NCI-H82 treated with DMSO at 0.1 percent for 48 hours (cell line): ENCODE results near the gene UBR4.
"Not testable (repeated sequence)": the region's sequence is repeated elsewhere in the genome, so short reads cannot be mapped to it uniquely, and the experiment has no call there.

Experiments
- DNase-seq: peaks from one replicate; lab custom pipeline; 2025; ENCODE audit not compliant: unreplicated experiment; lab: John Stamatoyannopoulos, UW

Gene UBR4

DNA sequence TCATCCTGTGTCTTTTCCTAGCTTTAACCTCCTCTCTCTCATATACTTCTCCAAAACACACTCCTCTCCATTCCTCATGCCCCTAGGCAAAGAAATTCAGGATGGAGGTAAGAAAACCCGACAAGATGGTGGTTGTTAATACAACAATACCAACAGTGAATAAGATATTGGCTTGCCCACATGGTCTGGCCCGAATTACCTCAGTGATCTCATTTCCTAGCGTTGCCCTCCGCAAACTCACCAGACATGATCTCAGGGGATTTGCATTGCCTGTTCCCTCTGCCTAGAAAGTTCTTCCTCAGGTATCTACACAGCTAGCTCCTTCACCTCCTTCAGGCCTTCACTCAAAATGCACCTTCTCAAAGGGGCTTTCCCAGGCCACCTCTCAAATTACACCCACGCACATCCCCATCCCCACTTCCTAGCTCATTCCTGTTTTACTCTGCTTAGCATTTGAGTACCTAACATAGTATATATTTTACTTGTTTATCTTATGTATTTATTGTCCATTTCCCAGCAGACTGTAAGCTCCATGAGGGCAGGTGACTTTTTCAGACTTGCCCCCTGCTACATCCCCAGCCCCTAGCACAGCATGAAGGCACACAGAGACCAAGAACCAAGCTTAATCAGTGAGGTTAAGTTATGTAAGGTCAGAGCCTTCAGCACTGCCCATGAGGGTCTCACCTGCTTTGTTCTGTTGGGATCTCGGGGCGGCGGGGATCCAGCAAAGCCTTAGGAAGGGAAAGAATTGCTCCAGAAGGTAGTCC, 10.2 kb upstream of the UBR4 start:
- DNase-seq = no peak

DNA sequence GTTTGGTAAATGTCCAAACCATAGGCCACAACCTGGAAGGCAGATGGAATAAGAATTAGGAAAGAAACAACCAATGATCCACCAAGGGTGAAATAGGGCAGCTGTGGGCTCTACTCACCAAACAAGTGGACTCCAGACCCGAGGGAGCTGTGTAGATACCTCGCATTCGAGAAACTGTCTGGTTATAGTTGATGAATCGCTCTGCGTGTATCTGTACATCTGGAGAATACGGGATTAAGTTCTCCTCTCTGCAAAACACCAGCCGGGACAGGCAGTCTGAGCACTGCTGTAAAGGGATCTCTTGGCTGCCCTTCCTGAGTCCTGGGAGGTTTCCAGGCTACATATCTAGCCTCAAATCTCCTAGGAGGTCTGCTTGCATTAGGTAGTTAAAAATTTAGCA, 9.4 kb upstream of the UBR4 start:
- no peak for DNase-seq

- DNase-seq = not testable (repeated sequence)
These were observed 6.5 kb upstream of the UBR4 start for GRCh38 chr1:19216585-19216984.

DNA sequence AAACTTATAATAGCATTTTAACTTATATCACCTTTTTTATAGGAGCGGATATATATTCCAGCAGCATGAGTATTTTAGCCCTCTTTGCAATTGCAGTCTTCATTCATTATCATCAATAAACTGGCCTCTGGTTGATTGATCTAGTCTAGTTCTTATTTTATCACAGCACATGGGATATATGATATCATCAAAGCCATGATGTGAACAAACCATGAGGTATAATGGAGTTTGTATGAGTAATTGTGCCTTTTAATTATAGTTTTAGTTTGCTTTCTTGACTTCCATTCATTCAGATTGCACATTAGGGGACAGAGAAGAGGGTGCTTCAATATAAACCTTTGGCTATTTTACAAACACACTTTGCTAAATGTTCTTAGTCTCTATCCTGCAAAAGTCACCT, 3.5 kb upstream of the UBR4 start:
- no peak for DNase-seq

GRCh38 chr1:19212167-19212566, 2.1 kb upstream of the UBR4 start:
- DNase-seq = no peak

DNA sequence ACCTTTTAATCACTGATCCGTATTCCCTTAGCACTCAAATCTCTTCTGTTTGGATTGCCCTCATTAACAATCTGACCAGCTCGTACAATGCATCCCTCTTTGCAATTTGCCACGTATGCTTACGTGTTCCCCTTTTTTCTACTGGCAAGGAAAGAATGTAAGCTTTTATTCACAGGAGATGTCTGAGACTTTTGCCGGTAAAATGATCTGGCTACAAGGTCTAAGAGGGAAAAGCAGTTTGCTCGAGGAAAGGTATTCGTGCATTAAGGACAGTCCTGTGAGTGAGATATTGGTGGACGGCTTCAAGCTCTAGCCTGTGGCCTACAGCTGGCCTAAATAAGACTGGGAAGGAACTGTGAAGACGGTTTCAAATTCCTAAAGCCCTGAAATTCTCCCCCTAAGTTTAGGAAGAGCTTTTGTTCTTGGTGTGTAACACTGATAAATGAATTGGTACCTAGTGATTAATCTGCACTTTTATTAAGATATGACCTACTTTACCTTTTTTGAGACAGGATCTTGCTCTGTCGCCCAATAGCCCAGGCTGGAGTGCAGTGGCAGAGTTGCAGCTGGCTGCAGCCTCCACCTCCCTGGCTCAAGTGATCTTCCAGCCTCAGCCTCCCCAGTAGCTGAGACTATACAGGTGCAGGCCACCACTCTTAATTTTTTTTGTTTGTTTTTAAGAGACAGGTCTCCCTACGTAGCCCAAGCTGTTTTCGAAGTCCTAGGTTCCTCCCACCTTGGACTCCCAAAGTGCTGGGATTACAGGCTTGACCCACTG, 895 bp upstream of the UBR4 start:
- peak; percentile 51 for DNase-seq

- no peak for DNase-seq
These were observed 552 bp downstream of the UBR4 start for GRCh38 chr1:19209439-19209989.

GRCh38 chr1:19208710-19209438, 1.2 kb downstream of the UBR4 start:
- no peak for DNase-seq

- DNase-seq = no peak
These were observed 3.1 kb downstream of the UBR4 start for GRCh38 chr1:19206947-19207346.

- no peak for DNase-seq
These were observed 4.2 kb downstream of the UBR4 start for GRCh38 chr1:19205845-19206244.

DNA sequence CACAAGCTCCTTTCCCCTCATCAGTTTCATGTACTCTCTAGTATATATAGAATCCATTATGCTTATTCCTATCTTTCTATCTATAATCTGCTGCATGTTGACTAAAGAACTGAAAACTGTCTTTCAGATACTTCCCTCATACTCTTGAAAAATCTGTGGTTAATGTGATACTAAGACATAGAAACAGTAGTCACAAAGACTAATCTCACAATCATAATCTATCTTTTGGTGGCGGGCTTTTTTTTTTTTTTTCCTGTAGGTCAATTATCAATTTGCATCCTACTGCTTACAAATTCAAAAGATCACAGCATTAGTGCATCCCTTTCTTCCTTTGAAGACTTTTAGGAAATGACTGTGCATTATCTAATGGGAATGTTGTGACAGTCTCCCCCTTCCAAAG, 4.7 kb downstream of the UBR4 start:
- no peak for DNase-seq

DNA sequence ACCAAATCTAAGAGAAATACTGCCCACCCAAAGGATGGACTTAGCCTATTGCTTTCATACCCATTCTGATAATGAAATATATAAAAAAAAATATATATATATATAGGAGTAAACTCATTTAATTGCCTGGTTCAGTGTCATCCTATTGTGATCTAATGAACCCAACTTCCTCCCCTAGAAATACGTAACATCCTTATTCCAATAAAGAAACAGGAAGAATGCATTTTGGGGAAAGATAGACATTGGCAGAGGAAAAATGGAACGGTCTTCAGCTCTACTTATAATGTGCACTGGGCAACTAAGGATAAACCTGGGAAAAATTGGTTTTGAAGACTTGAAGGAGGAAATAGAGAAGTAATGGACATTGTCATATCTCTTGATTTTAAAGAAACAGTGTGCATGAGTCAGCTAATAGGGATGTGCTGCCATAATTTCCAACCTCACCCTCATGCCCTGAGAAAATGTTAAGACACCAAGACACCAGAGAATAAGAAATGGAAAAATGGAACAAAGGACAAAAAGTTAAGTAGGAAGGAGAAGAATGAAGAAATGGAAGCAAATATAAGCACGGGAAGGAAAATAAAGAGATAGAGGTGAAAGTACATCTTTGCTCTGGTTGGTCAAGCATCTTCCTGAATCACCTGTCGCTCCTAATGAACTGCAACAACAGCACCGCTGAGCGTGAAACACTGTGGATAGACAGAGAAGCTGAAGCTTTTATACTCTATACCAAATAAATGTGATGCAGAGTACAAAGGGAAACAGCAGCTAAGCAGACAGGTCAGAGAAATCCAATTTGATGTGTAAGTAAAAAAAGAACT, 5.4 kb downstream of the UBR4 start:
- no peak for DNase-seq

DNA sequence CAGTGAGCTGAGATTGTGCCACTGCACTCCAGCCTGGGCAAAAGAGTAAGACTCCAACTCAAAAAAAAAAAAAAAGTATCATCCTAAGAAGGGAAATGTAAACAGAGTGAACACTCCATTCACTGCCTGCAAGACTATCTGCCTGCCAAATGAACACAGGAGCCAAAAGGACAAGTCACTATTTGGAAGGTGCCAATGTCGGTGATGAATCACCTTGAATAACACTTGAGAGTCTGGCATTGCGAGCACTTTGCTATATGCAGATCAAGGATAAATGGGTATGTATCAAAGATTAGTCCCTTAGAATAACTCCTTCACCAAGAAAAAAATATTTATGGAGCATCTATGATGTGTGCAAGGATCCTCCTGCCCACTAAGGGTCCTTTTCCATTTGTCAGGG, 6.6 kb downstream of the UBR4 start:
- no peak for DNase-seq

DNA sequence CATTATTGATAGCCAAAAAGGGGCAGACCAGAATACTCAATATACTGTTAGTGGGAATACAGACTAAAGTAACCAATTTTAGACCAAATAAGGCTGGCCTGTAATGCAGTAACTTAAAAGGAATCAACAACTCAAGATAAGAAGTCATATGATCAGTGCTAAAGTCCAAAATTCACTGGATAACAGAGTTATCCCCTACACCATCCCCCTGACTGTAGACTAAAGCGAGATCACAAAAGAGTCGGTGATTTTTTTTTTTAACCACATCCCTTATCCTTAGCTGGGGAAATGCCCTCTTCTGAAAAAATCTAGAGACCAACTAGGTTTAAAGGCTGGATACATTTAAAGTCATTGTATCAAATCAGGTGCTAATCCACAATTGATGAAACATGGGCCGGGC, 7.7 kb downstream of the UBR4 start:
- DNase-seq = no peak

GRCh38 chr1:19199969-19200604, 10.0 kb downstream of the UBR4 start:
- no peak for DNase-seq

DNA sequence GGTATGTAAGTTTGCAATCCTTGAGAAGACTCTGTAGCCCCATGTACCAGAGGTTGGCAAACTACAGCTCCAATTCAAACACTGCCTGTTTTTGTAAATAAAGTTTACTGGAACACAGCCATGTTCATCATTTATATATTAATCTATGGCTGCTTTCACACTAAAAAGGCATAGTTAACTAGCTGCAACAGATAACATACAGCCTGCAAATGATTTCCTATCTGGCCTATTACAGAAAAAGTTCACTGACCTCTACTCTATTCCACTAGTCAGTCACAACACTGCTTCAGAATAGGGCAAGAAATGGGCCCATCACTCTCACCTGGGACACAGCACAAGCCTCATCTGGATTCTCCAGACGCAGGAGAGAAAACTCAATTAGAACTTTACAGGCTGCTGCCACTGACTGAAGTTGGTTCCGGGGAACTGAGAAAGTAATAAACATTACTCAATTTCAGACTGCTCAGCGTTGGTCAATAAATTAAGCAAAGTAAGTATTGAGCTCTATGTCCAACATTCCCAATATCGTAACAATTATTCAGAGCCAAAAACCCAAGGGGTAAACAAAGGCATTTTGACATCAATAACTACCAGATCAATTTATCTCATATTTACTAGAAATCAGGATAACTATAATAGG, 10.6 kb downstream of the UBR4 start:
- DNase-seq = no peak

DNA sequence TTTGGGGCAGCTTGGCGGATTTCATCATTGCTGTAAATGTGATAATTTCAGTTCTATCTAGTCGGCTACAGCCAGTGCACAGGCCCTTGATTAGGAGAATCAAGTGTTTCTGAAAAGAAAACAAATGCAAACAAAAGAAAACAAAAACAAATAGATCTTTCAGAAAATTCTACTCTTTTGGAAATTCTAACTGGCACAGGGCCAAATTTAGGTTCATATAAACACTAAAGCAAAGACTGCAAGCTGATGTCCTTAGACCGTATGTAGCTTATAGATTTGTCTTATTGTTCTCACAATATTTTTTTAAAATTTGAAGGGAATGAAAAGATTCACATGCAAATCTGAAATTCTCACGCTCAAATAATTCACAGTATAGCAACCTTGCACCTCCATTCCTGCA, 11.2 kb downstream of the UBR4 start:
- DNase-seq = no peak

- DNase-seq = no peak
These were observed 12.2 kb downstream of the UBR4 start for GRCh38 chr1:19197845-19198244.

DNA sequence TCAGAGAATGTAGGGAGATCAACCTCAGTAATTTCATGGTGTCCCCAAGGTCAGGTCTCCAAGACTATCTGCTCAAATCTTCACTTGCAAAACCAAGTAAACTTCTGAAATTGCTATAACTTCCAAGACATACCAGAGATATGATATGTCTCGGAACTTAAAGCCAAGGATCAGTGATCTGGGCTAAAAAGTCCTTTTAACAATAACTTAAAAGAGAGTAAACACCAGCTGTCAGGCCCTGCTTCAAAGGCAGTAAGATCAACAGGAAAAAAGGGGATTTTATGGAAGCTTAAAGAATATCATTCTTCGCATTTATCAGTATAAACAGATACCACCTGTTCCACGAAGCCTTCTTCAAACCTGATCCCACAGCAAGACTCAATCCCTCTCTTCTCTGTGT, 13.7 kb downstream of the UBR4 start:
- DNase-seq = no peak

DNA sequence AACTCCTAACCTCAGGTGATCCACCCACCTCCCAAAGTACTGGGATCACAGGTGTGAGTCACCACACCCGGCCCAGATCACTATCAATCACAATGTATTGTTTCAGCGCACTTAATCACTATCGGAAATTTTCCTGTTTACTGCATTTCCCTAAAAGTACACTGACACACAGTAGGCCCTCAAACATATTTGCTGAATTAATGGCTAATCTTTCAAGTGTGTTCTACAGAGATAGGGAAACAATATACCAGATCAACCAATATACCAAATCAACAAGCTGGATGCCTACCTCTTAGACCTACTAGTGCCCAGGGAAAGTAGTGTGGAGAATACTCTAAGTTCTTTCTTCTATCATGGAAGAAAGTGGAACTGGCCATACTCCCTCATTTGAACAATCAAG, 17.1 kb downstream of the UBR4 start:
- DNase-seq = no peak
